MCF 10A (cell line): Measurements from ENCODE around the gene ATP1A2. TPM values are rescaled to one million over a fixed set of nuclear protein-coding genes. Genes with fewer than 3 reads are reported as not detected.

Source experiments
- BruUV-seq: library from RNA; stranded (reverse); fragments of 400-500 nt; replicated peaks from 2 replicates; lab custom pipeline; 2021; lab: Mats Ljungman, UMichigan
- CTCF ChIA-PET: fragments of 300-600 bp; sonication (Branson Sonifier 250); formaldehyde crosslinking; extraction: SDS; loops from one replicate; lab custom pipeline; 2021; ENCODE audit warnings: antibody characterized with exemption, inconsistent platforms; lab: Yijun Ruan, JAX
- POLR2A ChIA-PET: fragments of 300-600, 350-650 bp; sonication (Branson Sonifier 250); formaldehyde crosslinking; extraction: SDS; loops from one replicate; lab custom pipeline; 2020; ENCODE audit warnings: antibody characterized with exemption, inconsistent platforms; lab: Yijun Ruan, JAX
- DNase-seq: peaks from one replicate; pipeline ENCODE4 v3.0.0-alpha.2; 2018; ENCODE audit not compliant: unreplicated experiment
- H3K27ac Mint-ChIP-seq: one replicate; pipeline ENCODE4 v1.8.0; 2022; ENCODE audit warnings: mild to moderate bottlenecking, low read depth, mixed read lengths; ENCODE audit not compliant: unreplicated experiment
- H3K27me3 Mint-ChIP-seq: one replicate; pipeline ENCODE4 v1.8.0; 2022; ENCODE audit warnings: mixed read lengths; ENCODE audit not compliant: insufficient read depth, unreplicated experiment
- H3K36me3 Mint-ChIP-seq: one replicate; pipeline ENCODE4 v1.8.0; 2022; ENCODE audit warnings: mild to moderate bottlenecking, moderate library complexity, mixed read lengths; ENCODE audit not compliant: insufficient read depth, unreplicated experiment
- H3K4me1 Mint-ChIP-seq: one replicate; pipeline ENCODE4 v1.8.0; 2022; ENCODE audit warnings: mixed read lengths; ENCODE audit not compliant: insufficient read depth, unreplicated experiment
- H3K4me3 Mint-ChIP-seq: one replicate; pipeline ENCODE4 v1.8.0; 2022; ENCODE audit warnings: mild to moderate bottlenecking, moderate library complexity, mixed read lengths; ENCODE audit not compliant: unreplicated experiment
- H3K9me3 Mint-ChIP-seq: one replicate; pipeline ENCODE4 v1.8.0; 2022; ENCODE audit warnings: mixed read lengths; ENCODE audit not compliant: unreplicated experiment
- CTCF ChIP-seq: fragments of 200-600 bp; IDR thresholded peaks from one replicate; pipeline ENCODE4 v1.8.0; 2022; ENCODE audit warnings: antibody characterized with exemption, mild to moderate bottlenecking; ENCODE audit not compliant: unreplicated experiment
- intact Hi-C: fragments of 100-400 bp; cut with micrococcal nuclease; formaldehyde crosslinking; loops from 2 replicates; pipeline ENCODE4 v1.14.1; 2022
- total RNA-seq: library from RNA; stranded (reverse); gene quantifications from 2 replicates; pipeline ENCODE4 v1.2.3, GENCODE V29; 2022

The ATP1A2 gene
- total RNA-seq, 1 experiment from 2014 or later, result not detected

GRCh38 chr1:160094291-160094625 lies 21.3 kb upstream of the ATP1A2 start:
- H3K4me3 Mint-ChIP-seq, result no peak overlapping the region
- H3K27me3 Mint-ChIP-seq, result no peaks in the 10 kb centered on the region
- H3K27ac Mint-ChIP-seq, result no peak overlapping the region
- H3K9me3 Mint-ChIP-seq, result no peaks in the 10 kb centered on the region
- CTCF ChIA-PET, result interaction anchor here (0.5 to 37.7 kb wide), 7 partner anchors 8 to 287 kb away, joined by 3 to 1546 read pairs (median 8); partner anchors contain the start of genes KCNJ10 and KCNJ9
- no TSS peak for BruUV-seq
- TF ChIP-seq CTCF, result no peak
- POLR2A ChIA-PET, result interaction anchor here (0.6 to 6.3 kb wide), 3 partner anchors 9 to 113 kb away, joined by 4 to 70 read pairs (median 15); partner anchors contain the start of gene PIGM
- intact Hi-C loops, result no loop called here
- peaks cover 15% of the 10 kb centered on the region for H3K36me3 Mint-ChIP-seq
- peaks cover 24% of the 10 kb centered on the region for H3K4me1 Mint-ChIP-seq
- DNase-seq, result no peak

GRCh38 chr1:160094806-160095205 lies 20.8 kb upstream of the ATP1A2 start:
- no peaks in the 10 kb centered on the region for H3K9me3 Mint-ChIP-seq
- POLR2A ChIA-PET, result interaction anchor here (3.5 to 6.3 kb wide), 3 partner anchors 7 to 63 kb away, joined by 15 to 70 read pairs (median 23); partner anchors contain the start of gene PIGM
- intact Hi-C loops, result loop anchor here (5.0 kb wide), 1 partner anchor 512 kb away; no protein-coding TSS in a partner anchor
- no peak overlapping the region for H3K27ac Mint-ChIP-seq
- no peaks in the 10 kb centered on the region for H3K27me3 Mint-ChIP-seq
- TF ChIP-seq CTCF, result no peak
- DNase-seq, result no peak
- H3K4me3 Mint-ChIP-seq, result no peak overlapping the region
- H3K4me1 Mint-ChIP-seq, result peaks cover 29% of the 10 kb centered on the region
- BruUV-seq, result no TSS peak
- CTCF ChIA-PET, result interaction anchor here (0.5 to 37.7 kb wide), 6 partner anchors 9 to 286 kb away, joined by 3 to 1546 read pairs (median 22); partner anchors contain the start of genes KCNJ10 and KCNJ9
- peaks cover 15% of the 10 kb centered on the region for H3K36me3 Mint-ChIP-seq

GRCh38 chr1:160095382-160096105 lies 20.0 kb upstream of the ATP1A2 start:
- Mint-ChIP-seq H3K36me3 (peaks cover 15% of the 10 kb centered on the region), H3K27ac (no peak overlapping the region), H3K4me3 (no peak overlapping the region), H3K27me3 (no peaks in the 10 kb centered on the region), H3K9me3 (no peaks in the 10 kb centered on the region), H3K4me1 (peaks cover 29% of the 10 kb centered on the region)
- intact Hi-C loops, result loop anchor here (5.0 kb wide), 1 partner anchor 512 kb away; no protein-coding TSS in a partner anchor
- BruUV-seq, result no TSS peak
- POLR2A ChIA-PET, result interaction anchor here (0.6 to 6.3 kb wide), 12 partner anchors 8 to 249 kb away, joined by 3 to 70 read pairs (median 20); partner anchors contain the start of genes DCAF8, PEA15, PEX19 and PIGM
- CTCF ChIA-PET, result interaction anchor here (0.6 to 37.7 kb wide), 19 partner anchors 10 to 934 kb away, joined by 3 to 1546 read pairs (median 5); partner anchors contain the start of genes KCNJ10 and KCNJ9
- no peak for DNase-seq
- TF ChIP-seq CTCF, result no peak
